A549 (cell line): Measurements from ENCODE around the gene BCR. TPM values are rescaled to one million over a fixed set of nuclear protein-coding genes. Genes with fewer than 3 reads are reported as not detected.

Experiments
- ATAC-seq, 2 experiments: fragments of 200-7000 bp in 1 of 2; fragments of >200 bp in 1 of 2; cut with Nextera tagmentation in 1 of 2; cut with Tn5 transposase in 1 of 2; 3 replicates each; pipeline versions ENCODE4 v1.8.0 to v1.9.1; 2018 to 2020; ENCODE audit warnings: mild to moderate bottlenecking in 1 of 2, moderate library complexity in 1 of 2
- CTCF ChIA-PET: fragments of 300-600 bp; sonication (Branson Sonifier 250); formaldehyde crosslinking; extraction: SDS; loops from one replicate; lab custom pipeline; 2021; ENCODE audit warnings: antibody characterized with exemption, inconsistent platforms; lab: Yijun Ruan, JAX
- POLR2A ChIA-PET: fragments of 350-600 bp; formaldehyde crosslinking; extraction: SDS; loops from one replicate; lab custom pipeline; 2021; ENCODE audit warnings: antibody characterized with exemption, inconsistent platforms; lab: Yijun Ruan, JAX
- DNase-seq, 2 experiments: peaks; one replicate each; pipeline versions ENCODE4 v3.0.0 to v3.0.0-alpha.2; 2011 to 2016; ENCODE audit warnings: low read depth in 1 of 2, low spot score in 1 of 2
- FAIRE-seq: peaks from 2 replicates; lab custom pipeline; 2011; peaks lifted over from hg19 to GRCh38; lab: Jason Lieb, UNC
- H3K27ac ChIP-seq, 2 experiments: fragments of >200 bp; sonication (Bioruptor Twin); formaldehyde crosslinking; 3 replicates each; pipeline ENCODE4 v1.5.1; 2016 to 2017
- H3K4me1 ChIP-seq: fragments of >200 bp; sonication (Bioruptor Twin); formaldehyde crosslinking; 3 replicates; pipeline ENCODE4 v1.6.1; 2016
- H3K4me2 ChIP-seq: fragments of >200 bp; sonication (Bioruptor Twin); formaldehyde crosslinking; 3 replicates; pipeline ENCODE4 v1.6.1; 2016
- H3K4me3 ChIP-seq: fragments of >200 bp; sonication (Bioruptor Twin); formaldehyde crosslinking; 3 replicates; pipeline ENCODE4 v1.5.1; 2016
- H3K9me3 ChIP-seq: fragments of >200 bp; sonication (Bioruptor Twin); formaldehyde crosslinking; 3 replicates; pipeline ENCODE4 v1.6.1; 2016
- CBX8 ChIP-seq: fragments of 200-600 bp; sonication (generic); IDR thresholded peaks from 2 replicates; pipeline ENCODE4 v1.6.1; 2016
- CEBPB ChIP-seq, 2 experiments: fragments of >200 bp in 1 of 2; sonication (Bioruptor Twin) in 1 of 2; formaldehyde crosslinking in 1 of 2; IDR thresholded peaks; 2 replicates each; pipeline ENCODE4 v1.6.1; 2012 to 2016
- CHD4 ChIP-seq: fragments of 200-600 bp; sonication (generic); IDR thresholded peaks from 2 replicates; pipeline ENCODE4 v1.6.1; 2016; ENCODE audit warnings: antibody characterized with exemption, mild to moderate bottlenecking, borderline replicate concordance
- EHF ChIP-seq: fragments of 250-450 bp; sonication (Bioruptor Pico); IDR thresholded peaks from 2 replicates; pipeline ENCODE4 v1.5.0; 2020; ENCODE audit warnings: mild to moderate bottlenecking
- EHMT2 ChIP-seq: fragments of 200-600 bp; sonication (generic); IDR thresholded peaks from 2 replicates; pipeline ENCODE4 v1.6.1; 2016; ENCODE audit warnings: antibody characterized with exemption, low read depth, mild to moderate bottlenecking, moderate library complexity
- EP300 ChIP-seq, 2 experiments: fragments of >200 bp; sonication (Bioruptor Twin); formaldehyde crosslinking; IDR thresholded peaks; 2 replicates in 1 of 2; 3 replicates in 1 of 2; pipeline ENCODE4 v1.6.1; 2016 to 2017
- GATA3 ChIP-seq: IDR thresholded peaks from 2 replicates; pipeline ENCODE4 v1.6.1; 2012; ENCODE audit warnings: borderline replicate concordance
- HEYL ChIP-seq: fragments of 250-450 bp; sonication (Bioruptor Pico); IDR thresholded peaks from 2 replicates; pipeline ENCODE4 v1.8.0; 2021; ENCODE audit warnings: mild to moderate bottlenecking, moderate library complexity
- HOXA7 ChIP-seq: fragments of 250-450 bp; sonication (Bioruptor Pico); IDR thresholded peaks from 2 replicates; pipeline ENCODE4 v1.5.0; 2020; ENCODE audit warnings: mild to moderate bottlenecking, moderate library complexity
- KDM5A ChIP-seq: fragments of 200-600 bp; sonication (generic); IDR thresholded peaks from 2 replicates; pipeline ENCODE4 v1.6.1; 2016; ENCODE audit warnings: antibody characterized with exemption, mild to moderate bottlenecking
- MAFK ChIP-seq: fragments of 450-650 bp; IDR thresholded peaks from 2 replicates; pipeline ENCODE4 v1.6.1; 2014; ENCODE audit not compliant: partially characterized antibody
- NFE2L2 ChIP-seq: fragments of 150-350 bp; conservative IDR thresholded peaks from 2 replicates; pipeline ENCODE4 v1.6.1; 2014; ENCODE audit warnings: low read length
- PHF8 ChIP-seq: fragments of 200-600 bp; sonication (generic); IDR thresholded peaks from 2 replicates; pipeline ENCODE4 v1.6.1; 2016; ENCODE audit warnings: low read depth, mild to moderate bottlenecking, antibody characterized with exemption, moderate library complexity, borderline replicate concordance
- POLR2A ChIP-seq: IDR thresholded peaks from 2 replicates; pipeline ENCODE4 v1.6.1; 2012; ENCODE audit warnings: mild to moderate bottlenecking, low read length
- RFX5 ChIP-seq: fragments of 450-650 bp; IDR thresholded peaks from 2 replicates; pipeline ENCODE4 v1.7.1; 2014; ENCODE audit warnings: antibody characterized with exemption, mild to moderate bottlenecking, moderate library complexity
- RNF2 ChIP-seq: fragments of 200-600 bp; sonication (generic); IDR thresholded peaks from 2 replicates; pipeline ENCODE4 v1.6.1; 2016; ENCODE audit warnings: low read depth, mild to moderate bottlenecking, antibody characterized with exemption, moderate library complexity, borderline replicate concordance
- ZC3H11A ChIP-seq: fragments of 450-650 bp; IDR thresholded peaks from 2 replicates; pipeline ENCODE4 v1.6.1; 2014; ENCODE audit warnings: antibody characterized with exemption, mild to moderate bottlenecking
- ZNF302 ChIP-seq: fragments of 250-450 bp; sonication (Bioruptor Pico); IDR thresholded peaks from 2 replicates; pipeline ENCODE4 v1.9.0; 2021; ENCODE audit warnings: inconsistent platforms, mild to moderate bottlenecking, moderate library complexity
- WGBS: methylation state at CpG from one replicate; pipeline ENCODE4 v1.1.6; 2017; ENCODE audit errors: missing lambda C conversion rate; 5-methylcytosine and 5-hydroxymethylcytosine counted together
- polyA plus RNA-seq, 4 experiments: library from polyadenylated mRNA; depleted of rRNA in 3 of 4; stranded (reverse); fragments of >200 nt; fragmentation: RNase III in 1 of 4; extraction: RNeasy Plus Mini Kit Qiagen cat#74134 plus additional on column Dnase treatment in 1 of 4; gene quantifications; 2 replicates in 3 of 4; 3 replicates in 1 of 4; pipeline ENCODE4 v1.2.3, GENCODE V29; 2011 to 2017
- TF ChIP-seq, protein P1 (sequence below): IDR thresholded peaks from 2 replicates; pipeline ENCODE4 v1.6.1; 2012
- TF ChIP-seq, protein P2 (sequence below): fragments of 450-650 bp; IDR thresholded peaks from 2 replicates; pipeline ENCODE4 v1.6.1; 2014; ENCODE audit warnings: antibody characterized with exemption
- TF ChIP-seq, protein P3 (sequence below): fragments of >200 bp; sonication (Bioruptor Twin); formaldehyde crosslinking; IDR thresholded peaks from 2 replicates; pipeline ENCODE4 v1.6.1; 2016
- TF ChIP-seq, protein P4 (sequence below): fragments of >200 bp; sonication (Bioruptor Twin); formaldehyde crosslinking; IDR thresholded peaks from 3 replicates; pipeline ENCODE4 v1.6.1; 2016
- TF ChIP-seq, protein P5 (sequence below): fragments of 150-350 bp; IDR thresholded peaks from 2 replicates; pipeline ENCODE4 v1.6.1; 2014; ENCODE audit warnings: low read depth, mild to moderate bottlenecking, low read length

The BCR gene
- polyA plus RNA-seq, 2 of the 4 experiments (the other 2 are of a cell fraction) = 14.7 to 16.4 TPM

DNA sequence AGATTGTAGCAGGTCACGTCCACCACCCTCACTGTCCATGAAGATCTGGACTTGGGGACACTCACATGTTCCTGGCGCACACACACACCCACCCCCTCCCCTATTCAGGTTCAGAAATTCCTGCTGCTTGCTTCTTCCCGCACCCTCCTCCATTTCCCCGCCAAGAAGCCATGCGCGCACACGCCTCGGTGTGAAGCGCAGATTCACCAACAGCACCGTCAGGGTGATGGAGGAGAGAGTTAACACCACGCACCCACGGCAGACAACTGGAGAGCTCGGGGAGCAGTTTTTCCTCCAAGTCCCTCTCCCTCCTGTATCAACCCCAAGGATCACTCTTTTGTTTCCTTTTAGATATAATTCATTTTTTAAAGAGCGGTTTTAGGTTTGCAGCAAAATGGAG, 113.4 kb downstream of the BCR start:
- Histone ChIP-seq H3K4me2 (no peak overlapping the region), H3K9me3 (no peaks in the 10 kb centered on the region), H3K4me1 (0 out of 3 replicates have a peak, but pooled peaks cover 2% of the 10 kb centered on the region), H3K4me3 (no peak overlapping the region), H3K27ac (no peak overlapping the region)
- DNase-seq (no peak), ATAC-seq (no peak), FAIRE-seq (no peak)
- no peak for TF ChIP-seq ZNF302 (CRISPR knock-in tag)
- TF ChIP-seq, protein P1, sequence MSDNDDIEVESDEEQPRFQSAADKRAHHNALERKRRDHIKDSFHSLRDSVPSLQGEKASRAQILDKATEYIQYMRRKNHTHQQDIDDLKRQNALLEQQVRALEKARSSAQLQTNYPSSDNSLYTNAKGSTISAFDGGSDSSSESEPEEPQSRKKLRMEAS = no peak
- no peak for TF ChIP-seq POLR2A
- TF ChIP-seq PHF8 = no peak
- no peak for TF ChIP-seq KDM5A
- TF ChIP-seq HOXA7 (CRISPR knock-in tag) = no peak
- TF ChIP-seq RNF2 = no peak
- no peak for TF ChIP-seq RFX5
- TF ChIP-seq EHF (CRISPR knock-in tag) = no peak
- no peak for TF ChIP-seq EHMT2
- no peak for TF ChIP-seq NFE2L2
- 94% methylated on average over 13 of the region's 14 CpGs for WGBS
- ChIA-PET POLR2A (no interaction called here), CTCF (interaction anchor here (0.8 kb wide), 1 partner anchor 92 kb away, joined by 3 read pairs; no protein-coding TSS in a partner anchor)

DNA sequence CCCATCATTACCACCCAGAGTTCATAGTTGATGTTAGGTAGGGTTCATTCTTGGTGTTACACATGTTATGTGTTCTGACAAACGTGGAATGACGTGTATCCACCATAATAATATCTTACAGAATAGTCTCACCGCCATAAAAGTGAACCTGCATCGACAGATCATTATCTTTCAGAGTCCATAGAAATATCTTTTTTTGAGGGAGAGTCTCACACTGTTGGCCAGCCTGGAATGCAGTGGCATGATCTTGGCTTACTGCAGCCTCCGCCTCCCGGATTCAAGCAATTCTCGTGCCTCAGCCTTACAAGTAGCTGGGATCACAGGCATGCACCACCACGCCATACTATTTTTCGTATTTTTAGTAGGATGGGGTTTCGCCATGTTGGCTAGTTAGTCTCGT, 113.9 kb downstream of the BCR start:
- no peak overlapping the region for H3K27ac ChIP-seq
- 94% methylated on average over 11 of the region's 11 CpGs for WGBS
- ATAC-seq (no peak), FAIRE-seq (no peak), DNase-seq (no peak)
- H3K4me3 ChIP-seq = no peak overlapping the region
- no peak overlapping the region for H3K4me2 ChIP-seq
- no peaks in the 10 kb centered on the region for H3K9me3 ChIP-seq
- POLR2A ChIA-PET = no interaction called here
- 0 out of 3 replicates have a peak, but pooled peaks cover 2% of the 10 kb centered on the region for H3K4me1 ChIP-seq
- CTCF ChIA-PET = interaction anchor here (1.1 kb wide), 1 partner anchor 92 kb away, joined by 3 read pairs; no protein-coding TSS in a partner anchor
- TF ChIP-seq NFE2L2 = no peak
- no peak for TF ChIP-seq HEYL
- TF ChIP-seq HOXA7 (CRISPR knock-in tag) = no peak
- no peak for TF ChIP-seq MAFK
- no peak for TF ChIP-seq CEBPB (IDR thresholded peaks at IDR 0.05)
- TF ChIP-seq, protein P2, sequence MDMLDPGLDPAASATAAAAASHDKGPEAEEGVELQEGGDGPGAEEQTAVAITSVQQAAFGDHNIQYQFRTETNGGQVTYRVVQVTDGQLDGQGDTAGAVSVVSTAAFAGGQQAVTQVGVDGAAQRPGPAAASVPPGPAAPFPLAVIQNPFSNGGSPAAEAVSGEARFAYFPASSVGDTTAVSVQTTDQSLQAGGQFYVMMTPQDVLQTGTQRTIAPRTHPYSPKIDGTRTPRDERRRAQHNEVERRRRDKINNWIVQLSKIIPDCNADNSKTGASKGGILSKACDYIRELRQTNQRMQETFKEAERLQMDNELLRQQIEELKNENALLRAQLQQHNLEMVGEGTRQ = no peak
- TF ChIP-seq, protein P3, sequence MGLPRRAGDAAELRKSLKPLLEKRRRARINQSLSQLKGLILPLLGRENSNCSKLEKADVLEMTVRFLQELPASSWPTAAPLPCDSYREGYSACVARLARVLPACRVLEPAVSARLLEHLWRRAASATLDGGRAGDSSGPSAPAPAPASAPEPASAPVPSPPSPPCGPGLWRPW = no peak
- no peak for TF ChIP-seq EP300 (IDR thresholded peaks at IDR 0.05)
- no peak for TF ChIP-seq RNF2
- TF ChIP-seq, protein P4, sequence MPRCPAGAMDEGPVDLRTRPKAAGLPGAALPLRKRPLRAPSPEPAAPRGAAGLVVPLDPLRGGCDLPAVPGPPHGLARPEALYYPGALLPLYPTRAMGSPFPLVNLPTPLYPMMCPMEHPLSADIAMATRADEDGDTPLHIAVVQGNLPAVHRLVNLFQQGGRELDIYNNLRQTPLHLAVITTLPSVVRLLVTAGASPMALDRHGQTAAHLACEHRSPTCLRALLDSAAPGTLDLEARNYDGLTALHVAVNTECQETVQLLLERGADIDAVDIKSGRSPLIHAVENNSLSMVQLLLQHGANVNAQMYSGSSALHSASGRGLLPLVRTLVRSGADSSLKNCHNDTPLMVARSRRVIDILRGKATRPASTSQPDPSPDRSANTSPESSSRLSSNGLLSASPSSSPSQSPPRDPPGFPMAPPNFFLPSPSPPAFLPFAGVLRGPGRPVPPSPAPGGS = no peak
- TF ChIP-seq, protein P5, sequence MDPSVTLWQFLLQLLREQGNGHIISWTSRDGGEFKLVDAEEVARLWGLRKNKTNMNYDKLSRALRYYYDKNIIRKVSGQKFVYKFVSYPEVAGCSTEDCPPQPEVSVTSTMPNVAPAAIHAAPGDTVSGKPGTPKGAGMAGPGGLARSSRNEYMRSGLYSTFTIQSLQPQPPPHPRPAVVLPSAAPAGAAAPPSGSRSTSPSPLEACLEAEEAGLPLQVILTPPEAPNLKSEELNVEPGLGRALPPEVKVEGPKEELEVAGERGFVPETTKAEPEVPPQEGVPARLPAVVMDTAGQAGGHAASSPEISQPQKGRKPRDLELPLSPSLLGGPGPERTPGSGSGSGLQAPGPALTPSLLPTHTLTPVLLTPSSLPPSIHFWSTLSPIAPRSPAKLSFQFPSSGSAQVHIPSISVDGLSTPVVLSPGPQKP = no peak
- no peak for TF ChIP-seq ZC3H11A

DNA sequence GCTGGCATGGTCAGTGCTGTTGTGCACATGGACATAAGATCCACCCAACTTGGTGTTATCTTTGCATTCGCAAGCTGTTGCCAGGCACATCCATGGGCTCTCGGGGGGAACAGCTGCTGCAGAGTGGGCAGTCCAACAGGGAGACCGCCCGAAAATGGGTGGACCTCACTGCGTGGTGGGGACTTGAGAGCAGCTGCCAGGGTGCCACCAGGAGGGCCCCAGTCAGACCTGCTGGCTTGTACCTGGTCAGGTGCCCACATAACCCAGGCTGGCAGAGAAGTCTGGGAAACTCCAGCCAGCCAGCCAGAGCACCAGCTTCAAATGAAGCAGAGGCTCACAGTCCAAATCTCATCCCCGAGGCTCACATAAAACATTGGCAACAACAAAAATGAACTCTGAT, 120.2 kb downstream of the BCR start:
- ATAC-seq = no peak
- no peak overlapping the region for H3K4me2 ChIP-seq
- no peak for TF ChIP-seq HEYL
- no peak for TF ChIP-seq MAFK
- no peak for TF ChIP-seq CHD4
- TF ChIP-seq HOXA7 (CRISPR knock-in tag) = no peak
- no peak for TF ChIP-seq GATA3
- TF ChIP-seq, protein P3 = no peak
- TF ChIP-seq CBX8 = no peak
- DNase-seq = no peak
- WGBS = 88% methylated on average over 6 of the region's 6 CpGs
- no peak for FAIRE-seq
- H3K9me3 ChIP-seq = no peaks in the 10 kb centered on the region
- H3K27ac ChIP-seq = no peak overlapping the region
- no peaks in the 10 kb centered on the region for H3K4me1 ChIP-seq
- H3K4me3 ChIP-seq = no peak overlapping the region
- POLR2A ChIA-PET = no interaction called here
- CTCF ChIA-PET = interaction anchor here (0.8 kb wide), 1 partner anchor 14 kb away, joined by 4 read pairs; no protein-coding TSS in a partner anchor
